Lower leg skin (tissue), 4 donors: ENCODE measurements around the gene FTH1. TPM values are rescaled to one million over a fixed set of nuclear protein-coding genes. Genes with fewer than 3 reads are reported as not detected.

Experiments used
- DNase-seq, 2 donors: peaks; one replicate each; pipeline ENCODE4 v3.0.0-alpha.2; 2019; ENCODE audit warnings: low spot score in 2 of 2
- H3K4me3 ChIP-seq: fragments of 200-600 bp; sonication (generic); 2 replicates; pipeline ENCODE4 v1.5.1; 2017; ENCODE audit warnings: mild to moderate bottlenecking, low read depth; ENCODE audit not compliant: poor library complexity, severe bottlenecking
- POLR2A ChIP-seq, 2 donors: fragments of 450-650 bp; IDR thresholded peaks; one replicate each; pipeline ENCODE4 v1.6.1; 2016 to 2017; ENCODE audit warnings: antibody characterized with exemption in 2 of 2, mild to moderate bottlenecking in 1 of 2, moderate library complexity in 1 of 2
- WGBS, 2 donors: methylation state at CpG; one replicate each; pipeline ENCODE4 v1.1.5; 2018; 5-methylcytosine and 5-hydroxymethylcytosine counted together
- intact Hi-C: fragments of 100-400 bp; cut with DNase I; formaldehyde crosslinking; loops from one replicate; pipeline ENCODE4 v1.15.0; 2023; ENCODE audit warnings: low total_unique reads
- total RNA-seq, 4 donors: library from RNA; depleted of rRNA; stranded (reverse); fragments of >200 nt; gene quantifications; one replicate each; pipeline ENCODE4 v1.1.0, GENCODE V29; 2016
- TF ChIP-seq, protein P1 (sequence below), 3 donors: fragments of 450-650 bp; IDR thresholded peaks; one replicate each; pipeline ENCODE4 v1.5.1; 2016; ENCODE audit warnings: antibody characterized with exemption in 3 of 3, mild to moderate bottlenecking in 3 of 3, moderate library complexity in 2 of 3

Gene FTH1
- total RNA-seq, 4 donors from 2014 or later: 583 to 1,081 (median 634) TPM

- no peak overlapping the region for H3K4me3 ChIP-seq
- intact Hi-C loops: no loop called here
- DNase-seq: peak in 1 of 2 donors; percentile 68
- TF ChIP-seq, protein P1, sequence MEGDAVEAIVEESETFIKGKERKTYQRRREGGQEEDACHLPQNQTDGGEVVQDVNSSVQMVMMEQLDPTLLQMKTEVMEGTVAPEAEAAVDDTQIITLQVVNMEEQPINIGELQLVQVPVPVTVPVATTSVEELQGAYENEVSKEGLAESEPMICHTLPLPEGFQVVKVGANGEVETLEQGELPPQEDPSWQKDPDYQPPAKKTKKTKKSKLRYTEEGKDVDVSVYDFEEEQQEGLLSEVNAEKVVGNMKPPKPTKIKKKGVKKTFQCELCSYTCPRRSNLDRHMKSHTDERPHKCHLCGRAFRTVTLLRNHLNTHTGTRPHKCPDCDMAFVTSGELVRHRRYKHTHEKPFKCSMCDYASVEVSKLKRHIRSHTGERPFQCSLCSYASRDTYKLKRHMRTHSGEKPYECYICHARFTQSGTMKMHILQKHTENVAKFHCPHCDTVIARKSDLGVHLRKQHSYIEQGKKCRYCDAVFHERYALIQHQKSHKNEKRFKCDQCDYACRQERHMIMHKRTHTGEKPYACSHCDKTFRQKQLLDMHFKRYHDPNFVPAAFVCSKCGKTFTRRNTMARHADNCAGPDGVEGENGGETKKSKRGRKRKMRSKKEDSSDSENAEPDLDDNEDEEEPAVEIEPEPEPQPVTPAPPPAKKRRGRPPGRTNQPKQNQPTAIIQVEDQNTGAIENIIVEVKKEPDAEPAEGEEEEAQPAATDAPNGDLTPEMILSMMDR (IDR thresholded peaks at IDR 0.05): no peak
- TF ChIP-seq POLR2A (IDR thresholded peaks at IDR 0.05): no peak
- WGBS, 2 donors: 89 to 94% methylated on average over 7 of the region's 7 CpGs
Observed at GRCh38 chr11:61914471-61915171, 52.8 kb downstream of the FTH1 start.

Other genes starting within 250 kb of the FTH1 start
- gene MYRF, start 215.0 kb downstream of the FTH1 start, total RNA-seq: 1 to 10 TPM in 2 of 4 donors, under 1 TPM in 1, not detected in 1; 0.23 to 2.6 (median 1.4) TPM
- 10 to 100 TPM; 33.6 to 42.8 (median 36.6) TPM for gene TMEM258, start 175.0 kb downstream of the FTH1 start, total RNA-seq
- 1 to 10 TPM; 7.9 to 9.1 (median 8.8) TPM for gene FEN1, start 174.7 kb downstream of the FTH1 start, total RNA-seq
- gene FADS1, start 150.6 kb downstream of the FTH1 start, total RNA-seq: 10 to 100 TPM in 2 of 4 donors, 1 to 10 TPM in 2; 7.3 to 58.6 (median 21.8) TPM
- gene FADS2, start 139.3 kb downstream of the FTH1 start, total RNA-seq: 100 to 1,000 TPM in 2 of 4 donors, 10 to 100 TPM in 2; 15.4 to 540 (median 173) TPM
- gene FADS3, start 76.1 kb downstream of the FTH1 start, total RNA-seq: 10 to 100 TPM; 10.9 to 27.8 (median 18.3) TPM
- gene RAB3IL1, start 50.1 kb downstream of the FTH1 start, total RNA-seq: 10 to 100 TPM in 1 of 4 donors, 1 to 10 TPM in 3; 6.1 to 10.9 (median 7.8) TPM
- 1 to 10 TPM in 3 of 4 donors, under 1 TPM in 1; 0.89 to 2.8 (median 1.5) TPM for gene BEST1, start 17.3 kb downstream of the FTH1 start, total RNA-seq
- gene INCENP, start 156.4 kb upstream of the FTH1 start, total RNA-seq: 10 to 100 TPM; 17.5 to 30.7 (median 26.4) TPM
- not detected for gene SCGB1D1, start 222.6 kb upstream of the FTH1 start, total RNA-seq
- 10 to 100 TPM in 1 of 4 donors, 1 to 10 TPM in 3; 4.6 to 14.4 (median 5.7) TPM for gene SCGB2A1, start 241.0 kb upstream of the FTH1 start, total RNA-seq